Breast epithelium (tissue), 3 donors: ENCODE measurements around the gene CNTNAP2.

Experiments
- CTCF ChIP-seq, 3 donors: fragments of 450-650 bp; IDR thresholded peaks; one replicate each; pipeline ENCODE4 v1.5.1; 2016 to 2017; ENCODE audit warnings: antibody characterized with exemption in 3 of 3, mild to moderate bottlenecking in 3 of 3, moderate library complexity in 3 of 3
- POLR2A ChIP-seq: fragments of 450-650 bp; IDR thresholded peaks from one replicate; pipeline ENCODE4 v1.6.1; 2016; ENCODE audit warnings: antibody characterized with exemption, mild to moderate bottlenecking, moderate library complexity
- POLR2AphosphoS5 ChIP-seq, 3 donors: sonication (generic); formaldehyde crosslinking; IDR thresholded peaks; one replicate each; pipeline ENCODE4 v1.6.1; 2017; ENCODE audit warnings: antibody characterized with exemption in 3 of 3

- TF ChIP-seq CTCF (IDR thresholded peaks at IDR 0.05) (no peak), POLR2AphosphoS5 (IDR thresholded peaks at IDR 0.05) (no peak), POLR2A (no peak)
Observed at GRCh38 chr7:146355216-146355615, 238.6 kb downstream of the CNTNAP2 start.
